NT2/D1 (cell line): ENCODE measurements around the gene ZNF48.

Experiments
- DNase-seq: peaks from one replicate; pipeline ENCODE4 v3.0.0-alpha.2; 2011; ENCODE audit warnings: low read depth, low spot score
- H3K27me3 ChIP-seq: 2 replicates; pipeline ENCODE4 v1.6.0; 2011; ENCODE audit warnings: mild to moderate bottlenecking; ENCODE audit not compliant: insufficient read length, insufficient read depth
- H3K36me3 ChIP-seq: 2 replicates; pipeline ENCODE4 v1.6.1; 2011; ENCODE audit warnings: mild to moderate bottlenecking, low read length, mixed read lengths; ENCODE audit not compliant: insufficient read depth, insufficient read length
- H3K4me1 ChIP-seq: 2 replicates; pipeline ENCODE4 v1.5.1; 2011; ENCODE audit not compliant: insufficient read depth, insufficient read length
- H3K4me3 ChIP-seq: 2 replicates; pipeline ENCODE4 v1.5.1; 2011; ENCODE audit warnings: low read depth; ENCODE audit not compliant: insufficient read length
- H3K9ac ChIP-seq: 2 replicates; pipeline ENCODE4 v1.6.0; 2011; ENCODE audit warnings: low read depth; ENCODE audit not compliant: insufficient read length
- H3K9me3 ChIP-seq: 2 replicates; pipeline ENCODE4 v1.5.1; 2011; ENCODE audit warnings: mild to moderate bottlenecking, low read length; ENCODE audit not compliant: insufficient read depth
- SUZ12 ChIP-seq: IDR thresholded peaks from 2 replicates; pipeline ENCODE4 v1.6.1; 2011; ENCODE audit not compliant: insufficient read length, insufficient read depth; ENCODE audit errors: extremely low read depth
- YY1 ChIP-seq: IDR thresholded peaks from 2 replicates; pipeline ENCODE4 v1.6.1; 2011; ENCODE audit not compliant: insufficient read length, insufficient read depth
- ZNF274 ChIP-seq: IDR thresholded peaks from 2 replicates; pipeline ENCODE4 v1.6.1; 2011; ENCODE audit warnings: mild to moderate bottlenecking, low read depth, low read length

The ZNF48 gene

DNA sequence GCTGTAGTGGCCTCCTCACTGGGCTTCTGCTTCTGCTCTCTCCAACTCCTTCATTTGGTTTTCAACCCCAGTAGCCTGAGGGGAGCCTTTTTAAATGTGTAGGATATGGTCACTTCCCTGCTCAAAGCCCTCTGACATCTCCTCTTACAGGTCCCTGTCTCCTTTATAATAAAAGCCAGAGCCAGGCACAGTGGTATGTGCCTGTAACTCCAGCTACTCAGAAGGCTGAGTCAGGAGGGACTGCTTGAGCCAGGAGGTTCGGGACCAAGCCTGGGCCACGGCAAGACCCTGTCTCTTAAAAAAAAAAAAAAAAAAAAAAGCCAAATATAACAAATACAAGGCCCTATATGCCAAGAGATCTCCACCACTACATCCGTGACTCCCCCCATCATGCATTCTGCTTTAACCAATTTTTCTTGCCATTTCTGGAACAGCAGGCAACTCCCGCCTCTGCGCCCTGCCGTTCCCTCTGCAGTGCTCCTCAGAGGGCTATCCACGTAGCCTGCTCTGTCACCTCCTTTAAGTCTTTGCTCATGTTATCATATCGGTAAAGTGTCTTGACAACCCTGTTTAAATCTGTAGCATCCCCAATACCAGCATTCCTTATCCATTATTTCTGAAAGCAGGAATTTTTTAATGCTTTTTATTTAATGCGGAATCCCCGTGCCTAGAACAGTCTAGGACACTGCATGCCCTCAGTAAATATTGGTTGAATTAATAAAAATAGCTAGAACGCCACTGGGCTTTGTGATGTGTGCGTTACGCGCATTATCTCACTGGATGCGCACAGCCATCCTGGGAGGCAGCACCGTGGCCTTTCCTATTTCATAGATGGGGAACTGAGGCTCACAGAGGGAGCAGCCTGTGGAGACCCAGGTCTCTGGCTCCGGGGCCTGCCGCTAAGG is 21.7 kb downstream of the ZNF48 start:
- no peaks in the 10 kb centered on the region for H3K9me3 ChIP-seq
- peak overlapping the region; percentile 92 for H3K9ac ChIP-seq
- no peaks in the 10 kb centered on the region for H3K27me3 ChIP-seq
- H3K4me3 ChIP-seq: peak overlapping the region; percentile 60
- no peak for TF ChIP-seq SUZ12
- no peak for TF ChIP-seq ZNF274
- TF ChIP-seq YY1: no peak
- H3K36me3 ChIP-seq: peaks cover 49% of the 10 kb centered on the region
- no peak for DNase-seq
- H3K4me1 ChIP-seq: peaks cover 2% of the 10 kb centered on the region

DNA sequence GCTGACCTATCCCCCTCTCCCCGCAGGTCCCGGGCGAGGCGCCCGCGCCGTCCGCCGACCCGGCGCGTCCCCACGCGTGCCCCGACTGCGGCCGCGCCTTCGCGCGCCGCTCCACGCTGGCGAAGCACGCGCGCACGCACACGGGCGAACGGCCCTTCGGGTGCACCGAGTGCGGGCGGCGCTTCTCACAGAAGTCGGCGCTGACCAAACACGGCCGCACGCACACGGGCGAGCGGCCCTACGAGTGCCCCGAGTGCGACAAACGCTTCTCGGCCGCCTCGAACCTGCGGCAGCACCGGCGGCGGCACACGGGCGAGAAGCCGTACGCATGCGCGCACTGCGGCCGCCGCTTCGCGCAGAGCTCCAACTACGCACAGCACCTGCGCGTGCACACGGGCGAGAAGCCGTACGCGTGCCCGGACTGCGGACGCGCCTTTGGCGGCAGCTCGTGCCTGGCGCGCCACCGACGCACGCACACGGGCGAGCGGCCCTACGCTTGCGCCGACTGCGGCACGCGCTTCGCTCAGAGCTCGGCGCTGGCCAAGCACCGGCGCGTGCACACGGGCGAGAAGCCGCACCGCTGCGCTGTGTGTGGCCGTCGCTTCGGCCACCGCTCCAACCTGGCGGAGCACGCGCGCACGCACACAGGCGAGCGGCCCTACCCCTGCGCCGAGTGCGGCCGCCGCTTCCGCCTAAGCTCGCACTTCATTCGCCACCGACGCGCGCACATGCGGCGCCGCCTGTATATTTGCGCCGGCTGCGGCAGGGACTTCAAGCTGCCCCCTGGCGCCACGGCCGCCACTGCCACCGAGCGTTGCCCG is 22.5 kb downstream of the ZNF48 start:
- peak; percentile 94 for DNase-seq
- TF ChIP-seq YY1 (no peak), ZNF274 (no peak), SUZ12 (no peak)
- Histone ChIP-seq H3K4me1 (peaks cover 2% of the 10 kb centered on the region), H3K27me3 (no peaks in the 10 kb centered on the region), H3K36me3 (peaks cover 48% of the 10 kb centered on the region), H3K9ac (peak overlapping the region; percentile 92), H3K9me3 (no peaks in the 10 kb centered on the region), H3K4me3 (peak overlapping the region; percentile 60)

DNA sequence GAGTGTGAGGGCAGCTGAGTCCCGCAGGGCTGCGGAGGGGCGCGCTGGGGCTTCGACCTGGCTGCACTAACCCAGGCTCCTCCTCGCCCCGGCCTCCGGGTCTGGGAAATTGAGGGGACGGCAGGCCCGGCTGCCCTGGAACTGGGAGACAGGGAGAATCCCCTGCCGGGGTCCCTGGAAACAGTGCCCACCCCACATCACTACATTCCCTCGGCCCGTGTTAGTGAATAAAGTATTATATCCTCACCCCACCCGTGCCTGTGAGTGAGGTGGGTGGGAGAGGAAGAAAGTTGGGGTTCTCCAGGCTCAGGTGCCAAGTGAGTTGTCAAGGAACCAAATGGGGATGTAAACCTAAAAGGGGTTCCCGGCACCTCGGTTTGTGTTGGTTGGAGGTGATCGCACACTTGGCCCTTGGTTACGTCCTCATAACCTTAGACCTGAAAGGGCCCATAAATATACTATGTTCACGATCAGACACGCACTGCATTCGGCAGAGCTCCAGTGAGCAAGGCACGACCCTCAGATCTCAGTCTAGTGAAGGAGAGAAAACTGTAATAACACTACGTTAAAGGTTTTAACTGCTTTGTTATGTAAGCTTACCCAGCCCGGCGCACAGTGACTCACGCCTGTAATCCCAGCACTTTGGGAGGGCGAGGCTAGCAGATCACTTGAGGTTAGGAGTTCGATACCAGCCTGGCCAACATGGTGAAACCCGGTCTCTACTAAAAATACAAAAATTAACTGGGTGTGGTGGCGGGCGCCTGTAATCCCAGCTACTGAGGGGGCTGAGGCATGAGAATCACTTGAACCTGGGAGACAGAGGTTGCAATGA is 23.3 kb downstream of the ZNF48 start:
- no peak for DNase-seq
- Histone ChIP-seq H3K9me3 (no peaks in the 10 kb centered on the region), H3K27me3 (no peaks in the 10 kb centered on the region), H3K4me1 (peaks cover 2% of the 10 kb centered on the region), H3K9ac (peak overlapping the region; percentile 92), H3K36me3 (peaks cover 45% of the 10 kb centered on the region), H3K4me3 (peak overlapping the region; percentile 60)
- TF ChIP-seq YY1 (no peak), ZNF274 (no peak), SUZ12 (no peak)

DNA sequence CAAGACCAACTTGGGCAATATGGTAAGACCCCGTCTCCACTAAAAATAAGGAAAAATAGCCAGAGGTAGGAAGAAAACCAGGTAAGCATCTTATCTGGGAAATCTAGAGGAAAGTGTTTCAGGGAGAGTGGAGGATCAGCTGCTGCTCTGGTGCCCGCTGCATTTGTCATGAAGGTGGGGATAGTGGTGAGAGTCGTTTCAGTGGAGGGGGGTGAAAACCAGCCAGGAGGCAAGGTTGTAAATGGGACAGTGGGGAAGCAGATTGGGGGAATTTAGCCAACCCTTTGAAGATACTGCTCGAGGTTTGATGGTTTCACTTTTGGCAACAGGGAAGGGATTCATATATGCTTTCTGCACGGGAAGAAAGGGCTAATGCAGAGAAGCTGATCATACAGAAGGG is 25.8 kb downstream of the ZNF48 start:
- Histone ChIP-seq H3K36me3 (peaks cover 55% of the 10 kb centered on the region), H3K9me3 (no peaks in the 10 kb centered on the region), H3K27me3 (no peaks in the 10 kb centered on the region), H3K4me3 (no peak overlapping the region), H3K4me1 (peaks cover 2% of the 10 kb centered on the region), H3K9ac (no peak overlapping the region)
- DNase-seq: no peak
- TF ChIP-seq SUZ12 (no peak), ZNF274 (no peak), YY1 (no peak)

DNA sequence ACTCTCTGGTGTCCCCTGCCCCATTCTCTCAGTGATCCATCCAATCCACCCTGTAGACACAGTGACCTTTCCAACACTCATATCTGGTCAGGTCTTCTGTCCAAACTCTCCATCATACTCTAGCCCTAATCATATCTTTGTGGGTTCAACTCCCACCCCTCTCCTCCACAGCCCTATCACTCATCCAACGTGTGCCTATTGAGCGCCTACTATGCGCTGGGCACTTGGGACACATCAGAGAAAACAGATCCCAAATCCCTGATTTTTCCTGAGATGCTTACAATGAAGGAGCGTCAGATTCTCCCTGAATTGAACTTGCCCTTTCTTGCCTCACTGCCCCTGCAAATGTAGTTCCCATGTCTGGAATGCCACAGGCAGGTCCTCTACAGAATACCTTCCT is 32.8 kb downstream of the ZNF48 start:
- Histone ChIP-seq H3K4me3 (no peak overlapping the region), H3K27me3 (no peaks in the 10 kb centered on the region), H3K4me1 (peaks cover 2% of the 10 kb centered on the region), H3K9me3 (no peaks in the 10 kb centered on the region), H3K36me3 (peaks cover 38% of the 10 kb centered on the region), H3K9ac (no peak overlapping the region)
- TF ChIP-seq SUZ12 (no peak), YY1 (no peak), ZNF274 (no peak)
- no peak for DNase-seq

DNA sequence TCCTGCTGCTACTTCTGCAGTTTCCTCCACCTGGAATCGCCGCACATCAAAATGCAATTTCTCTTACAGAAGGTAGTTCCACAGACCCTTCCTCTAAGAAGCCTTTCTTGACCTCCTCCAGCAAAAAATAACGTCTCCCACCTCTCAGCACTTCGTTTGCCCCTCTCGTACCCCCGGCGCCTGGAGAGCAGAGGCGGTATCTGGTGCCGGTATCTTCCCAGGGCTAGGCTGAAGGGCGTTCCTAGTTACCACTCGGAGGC is 34.1 kb downstream of the ZNF48 start:
- no peak for DNase-seq
- Histone ChIP-seq H3K4me1 (peaks cover 2% of the 10 kb centered on the region), H3K4me3 (peak overlapping the region; percentile 98), H3K36me3 (peaks cover 26% of the 10 kb centered on the region), H3K9me3 (no peaks in the 10 kb centered on the region), H3K27me3 (no peaks in the 10 kb centered on the region), H3K9ac (peak overlapping the region; percentile 92)
- TF ChIP-seq YY1: no peak
- no peak for TF ChIP-seq SUZ12
- no peak for TF ChIP-seq ZNF274
